Stimulated activated naive CD8-positive, alpha-beta T cell treated with anti-CD3 and anti-CD28 coated beads, Interleukin-15, amount 100 ng/mL, for 72 hours (primary cell): Measurements from ENCODE around the gene BCOR.
A peak's percentile ranks its signal among the peaks of the same experiment; 100 is the strongest.

Source experiments
- ATAC-seq: fragments of 150-1000 bp; cut with Tn5 transposase; 2 replicates; pipeline ENCODE4 v1.10.0; 2021; ENCODE audit warnings: mild to moderate bottlenecking, moderate library complexity
- DNase-seq, 2 donors: peaks; one replicate each; pipeline ENCODE4 v3.0.0; 2021 to 2022
- H3K27ac Mint-ChIP-seq, 2 donors: one replicate each; pipeline ENCODE4 v1.8.0; 2022; ENCODE audit warnings: mild to moderate bottlenecking in 2 of 2, mixed read lengths in 2 of 2, moderate library complexity in 2 of 2
- H3K27me3 Mint-ChIP-seq: one replicate; pipeline ENCODE4 v1.8.0; 2022; ENCODE audit warnings: mixed read lengths
- H3K4me1 Mint-ChIP-seq: one replicate; pipeline ENCODE4 v1.8.0; 2022; ENCODE audit warnings: mild to moderate bottlenecking, mixed read lengths
- H3K4me3 Mint-ChIP-seq, 2 donors: one replicate each; pipeline ENCODE4 v1.8.0; 2022; ENCODE audit warnings: mild to moderate bottlenecking in 2 of 2, mixed read lengths in 2 of 2, moderate library complexity in 1 of 2
- H3K9me3 Mint-ChIP-seq, 2 donors: one replicate each; pipeline ENCODE4 v1.8.0; 2022; ENCODE audit warnings: mixed read lengths in 2 of 2

Gene BCOR

DNA sequence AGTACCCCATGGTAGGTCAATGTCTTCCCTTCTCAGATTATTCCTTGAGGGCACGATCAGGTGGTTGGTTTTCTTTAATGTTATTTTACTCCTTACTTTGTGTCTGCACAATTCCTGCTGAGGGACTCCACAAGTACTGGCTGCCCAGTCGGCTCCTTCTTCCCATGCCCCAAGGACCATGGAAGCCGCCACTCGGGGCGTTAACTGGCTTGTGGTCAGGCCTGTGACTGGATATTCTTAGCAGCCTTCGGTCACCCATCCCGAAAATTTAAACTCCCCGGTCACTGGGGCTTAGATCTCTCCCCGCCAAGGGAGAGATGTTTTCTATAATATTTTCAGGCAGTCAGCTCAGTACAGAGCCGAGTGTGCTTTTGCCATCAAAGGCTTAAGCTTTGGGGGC is 24.7 kb upstream of the BCOR start:
- no peak overlapping the region for H3K27ac Mint-ChIP-seq
- H3K4me1 Mint-ChIP-seq: peaks cover 20% of the 10 kb centered on the region
- no peaks in the 10 kb centered on the region for H3K9me3 Mint-ChIP-seq
- ATAC-seq (no peak), DNase-seq (no peak)
- H3K27me3 Mint-ChIP-seq: no peaks in the 10 kb centered on the region
- H3K4me3 Mint-ChIP-seq: no peak overlapping the region

DNA sequence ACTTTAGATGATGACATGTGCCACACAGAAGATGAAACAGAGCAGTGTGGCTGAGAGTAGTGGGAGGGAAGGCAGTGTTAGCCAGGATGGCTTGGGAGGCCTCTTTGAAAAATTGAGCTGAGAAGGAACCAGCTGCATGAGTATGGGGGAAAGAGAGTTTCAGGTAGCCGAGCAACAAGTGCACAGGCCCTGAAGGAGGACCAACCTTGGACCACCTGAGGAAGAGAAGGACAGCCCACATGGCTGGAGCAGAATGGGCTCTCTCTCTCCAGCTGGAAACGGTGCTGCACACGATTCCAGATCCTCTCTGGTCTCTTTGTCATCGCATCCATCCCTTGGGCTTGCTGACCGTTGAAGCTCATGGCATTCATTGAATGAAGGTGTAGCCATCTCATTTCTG is 23.9 kb upstream of the BCOR start:
- H3K4me3 Mint-ChIP-seq: no peak overlapping the region
- no peaks in the 10 kb centered on the region for H3K27me3 Mint-ChIP-seq
- DNase-seq: no peak
- no peaks in the 10 kb centered on the region for H3K9me3 Mint-ChIP-seq
- H3K27ac Mint-ChIP-seq: no peak overlapping the region
- peaks cover 12% of the 10 kb centered on the region for H3K4me1 Mint-ChIP-seq
- peak; percentile 28 for ATAC-seq

- Mint-ChIP-seq H3K27ac (no peak overlapping the region), H3K27me3 (no peaks in the 10 kb centered on the region), H3K4me3 (no peak overlapping the region), H3K4me1 (peaks cover 12% of the 10 kb centered on the region), H3K9me3 (no peaks in the 10 kb centered on the region)
- no peak for DNase-seq
- ATAC-seq: peak; percentile 70
Observed at GRCh38 chrX:40120838-40121580, 23.3 kb upstream of the BCOR start.

- ATAC-seq (no peak), DNase-seq (no peak)
- no peaks in the 10 kb centered on the region for H3K27me3 Mint-ChIP-seq
Observed at GRCh38 chrX:40117715-40118285, 20.0 kb upstream of the BCOR start.

DNA sequence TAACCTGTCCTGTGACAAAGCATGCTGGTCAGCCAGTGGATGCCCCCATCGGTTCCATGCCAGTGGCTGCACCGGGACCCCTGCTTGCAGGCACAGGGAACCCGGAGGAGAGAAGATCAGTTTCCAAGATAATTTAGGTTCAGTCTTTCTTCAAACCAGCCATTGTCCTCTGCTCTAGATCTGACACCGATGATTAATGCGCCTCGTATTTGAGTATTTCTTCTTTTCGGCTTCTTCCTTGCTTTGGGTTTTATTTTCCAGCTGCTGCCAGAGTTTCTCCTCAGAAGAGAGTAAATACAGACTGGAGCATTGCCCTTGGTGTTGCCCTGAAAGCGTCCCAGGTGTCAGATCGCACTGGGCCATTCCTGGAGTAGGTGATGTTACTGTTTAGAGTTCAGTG is 19.2 kb upstream of the BCOR start:
- Mint-ChIP-seq H3K27ac (peak overlapping the region in 1 of 2 donors; percentile 25), H3K27me3 (no peaks in the 10 kb centered on the region), H3K4me1 (peaks cover 16% of the 10 kb centered on the region), H3K9me3 (no peaks in the 10 kb centered on the region), H3K4me3 (no peak overlapping the region)
- DNase-seq (no peak), ATAC-seq (no peak)

More at GRCh38 chrX:40117715-40118285, 20.0 kb upstream of the BCOR start:
- no peak overlapping the region for H3K4me3 Mint-ChIP-seq
- peaks cover 12% of the 10 kb centered on the region for H3K4me1 Mint-ChIP-seq
- H3K27ac Mint-ChIP-seq: no peak overlapping the region
- no peaks in the 10 kb centered on the region for H3K9me3 Mint-ChIP-seq

DNA sequence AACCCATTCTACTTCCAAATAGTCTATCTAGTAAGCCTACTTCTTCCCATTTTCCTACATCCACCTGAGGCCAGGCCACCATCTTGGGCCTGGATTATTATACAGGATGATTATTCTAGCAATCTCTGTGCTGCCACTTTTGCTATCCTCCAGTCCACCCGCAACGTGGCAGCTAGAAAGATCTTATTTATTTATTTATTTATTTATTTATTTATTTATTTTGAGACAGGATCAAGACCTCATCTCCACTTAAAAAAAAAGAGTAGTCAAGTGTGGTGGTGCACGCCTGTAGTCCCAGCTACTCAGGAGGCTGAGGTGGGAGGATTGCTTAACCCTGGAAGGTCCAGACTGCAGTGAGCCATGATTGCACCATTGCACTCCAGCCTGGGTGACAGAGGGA is 15.2 kb upstream of the BCOR start:
- ATAC-seq: no peak
- Mint-ChIP-seq H3K9me3 (no peaks in the 10 kb centered on the region), H3K4me3 (no peak overlapping the region), H3K27ac (no peak overlapping the region), H3K27me3 (no peaks in the 10 kb centered on the region), H3K4me1 (peaks cover 12% of the 10 kb centered on the region)
- no peak for DNase-seq

GRCh38 chrX:40111868-40112267 is 14.1 kb upstream of the BCOR start:
- DNase-seq (no peak), ATAC-seq (no peak)
- H3K27ac Mint-ChIP-seq: no peak overlapping the region
- H3K9me3 Mint-ChIP-seq: no peaks in the 10 kb centered on the region
- no peak overlapping the region for H3K4me3 Mint-ChIP-seq
- no peaks in the 10 kb centered on the region for H3K27me3 Mint-ChIP-seq
- peaks cover 14% of the 10 kb centered on the region for H3K4me1 Mint-ChIP-seq

GRCh38 chrX:40109288-40110008 is 11.7 kb upstream of the BCOR start:
- H3K4me3 Mint-ChIP-seq: peak overlapping the region; percentile 61 to 62
- H3K9me3 Mint-ChIP-seq: no peaks in the 10 kb centered on the region
- DNase-seq (no peak), ATAC-seq (peak; percentile 1)
- no peaks in the 10 kb centered on the region for H3K27me3 Mint-ChIP-seq
- no peak overlapping the region for H3K27ac Mint-ChIP-seq
- H3K4me1 Mint-ChIP-seq: peaks cover 17% of the 10 kb centered on the region

GRCh38 chrX:40108959-40109287 is 11.2 kb upstream of the BCOR start:
- no peak overlapping the region for H3K27ac Mint-ChIP-seq
- H3K27me3 Mint-ChIP-seq: no peaks in the 10 kb centered on the region
- H3K4me3 Mint-ChIP-seq: peak overlapping the region; percentile 61 to 66
- ATAC-seq (peak; percentile 59), DNase-seq (peak; percentile 60 to 67)
- peaks cover 17% of the 10 kb centered on the region for H3K4me1 Mint-ChIP-seq
- H3K9me3 Mint-ChIP-seq: no peaks in the 10 kb centered on the region

DNA sequence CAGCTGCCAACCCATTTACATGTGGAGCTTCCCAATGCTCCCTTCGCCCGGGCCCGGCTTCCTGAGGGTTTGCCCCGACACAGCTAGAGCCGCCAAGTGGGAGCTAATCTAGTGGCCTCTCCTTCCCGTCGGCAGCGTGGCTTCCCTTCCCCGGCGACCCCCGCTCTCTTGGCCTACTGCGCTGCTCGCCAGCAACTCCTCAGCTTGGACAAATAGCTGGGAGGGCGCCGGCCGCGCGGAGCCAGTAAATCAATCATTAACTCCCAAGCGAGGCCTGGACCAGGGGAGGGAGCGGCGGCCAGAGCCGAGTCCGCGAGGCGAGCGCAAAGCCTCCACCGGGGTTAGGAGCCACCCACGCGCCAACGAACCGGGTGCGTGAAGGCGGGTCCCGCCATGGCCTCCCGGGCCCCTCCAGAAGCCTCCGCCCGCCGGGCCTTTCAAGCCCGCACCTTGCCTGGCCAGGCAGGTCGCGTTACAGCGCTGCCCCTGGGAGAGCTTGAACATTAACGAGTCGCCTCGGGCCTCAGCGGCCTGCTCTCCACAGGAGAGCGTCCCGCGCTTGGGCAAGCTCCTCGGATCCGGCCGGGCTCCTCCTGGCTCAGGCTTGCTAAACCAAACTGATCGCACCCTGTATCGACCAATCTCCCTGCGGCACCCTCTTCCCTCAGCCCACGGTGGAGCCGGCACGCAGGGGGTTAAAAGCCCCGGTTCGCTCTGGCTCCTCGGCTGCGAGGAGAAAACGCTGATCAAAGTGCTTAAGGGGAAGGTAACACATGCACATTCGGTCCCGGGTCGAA is 10.6 kb upstream of the BCOR start:
- Mint-ChIP-seq H3K4me3 (peak overlapping the region; percentile 61 to 66), H3K27me3 (no peaks in the 10 kb centered on the region), H3K4me1 (peaks cover 17% of the 10 kb centered on the region), H3K9me3 (no peaks in the 10 kb centered on the region), H3K27ac (no peak overlapping the region)
- no peak for ATAC-seq
- DNase-seq: no peak

DNA sequence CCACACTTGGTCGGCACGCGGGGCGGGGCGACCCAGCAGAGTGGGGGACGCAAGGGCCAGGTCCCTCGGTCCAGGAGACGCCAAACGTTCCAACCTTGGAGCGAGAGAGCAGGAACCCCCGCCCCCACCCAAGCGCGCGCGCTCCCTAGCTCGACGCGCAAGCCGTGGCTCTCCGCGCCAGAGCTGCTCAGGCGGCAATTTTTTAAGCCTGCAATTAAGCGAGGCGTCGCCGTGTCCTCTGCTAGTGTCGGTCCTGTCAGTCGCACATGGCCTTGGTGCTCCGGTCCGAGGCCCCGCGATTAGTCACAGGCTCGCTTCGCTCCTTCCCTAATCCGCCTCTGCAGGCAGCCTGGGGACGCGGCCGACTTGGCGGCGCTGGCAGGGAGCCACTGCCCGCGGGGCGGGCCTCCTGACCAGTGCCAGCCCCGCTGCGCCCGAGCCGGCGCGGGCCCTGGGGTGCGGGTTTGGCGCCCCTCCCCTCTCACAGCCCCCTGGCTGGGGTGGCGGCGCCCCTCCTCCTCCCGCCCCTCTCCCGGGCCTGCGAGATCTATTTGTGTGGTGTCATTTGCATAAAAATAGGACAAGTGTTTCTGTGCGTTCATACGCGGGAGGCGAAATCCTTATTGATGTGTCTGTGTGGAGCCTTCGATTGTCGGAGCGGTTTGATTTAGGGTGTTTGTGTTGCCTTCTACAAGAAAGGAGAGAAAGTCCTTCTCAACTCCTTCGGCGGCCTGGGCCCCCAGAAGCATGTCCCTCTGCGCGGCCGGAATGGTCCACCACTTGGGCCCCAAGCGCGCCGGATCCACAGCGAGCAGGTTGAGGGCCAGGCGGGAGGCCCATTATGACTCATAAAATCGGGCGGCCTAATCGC is 9.8 kb upstream of the BCOR start:
- ATAC-seq: no peak
- peaks cover 17% of the 10 kb centered on the region for H3K4me1 Mint-ChIP-seq
- DNase-seq: peak in 1 of 2 donors; percentile 13
- no peaks in the 10 kb centered on the region for H3K27me3 Mint-ChIP-seq
- H3K27ac Mint-ChIP-seq: peak overlapping the region; percentile 52 to 86
- no peaks in the 10 kb centered on the region for H3K9me3 Mint-ChIP-seq
- peak overlapping the region; percentile 90 for H3K4me3 Mint-ChIP-seq

DNA sequence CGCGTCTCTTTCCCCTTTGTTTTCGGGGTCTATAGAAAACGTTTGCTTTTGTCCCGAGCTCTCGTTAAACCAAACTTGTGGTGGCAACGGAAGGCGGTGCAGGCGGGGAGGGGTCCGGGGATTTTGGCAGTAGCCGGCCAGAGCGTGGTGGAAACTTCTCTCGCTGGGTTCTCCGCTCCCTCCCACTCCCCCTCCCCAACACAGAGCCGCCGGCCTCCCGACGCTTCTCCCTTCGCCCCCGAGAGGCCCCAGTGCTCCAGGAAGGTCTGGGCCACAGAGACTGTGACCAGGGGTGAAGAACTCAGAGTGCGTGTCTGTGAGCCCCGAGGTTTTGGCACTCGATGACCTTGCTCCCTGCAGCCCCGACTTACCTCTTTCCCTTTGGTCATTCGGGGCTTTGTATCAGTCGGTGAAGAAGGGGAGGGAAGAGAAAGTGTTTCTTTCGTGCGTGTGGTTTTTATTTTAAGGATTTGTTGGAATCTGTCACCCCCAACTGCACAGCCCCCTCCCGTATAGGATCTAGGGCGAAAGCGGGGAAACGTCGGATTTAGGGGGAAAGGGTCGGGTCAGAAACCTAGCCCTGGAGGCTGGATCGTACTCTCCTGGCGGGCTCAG is 9.0 kb upstream of the BCOR start:
- Mint-ChIP-seq H3K27me3 (no peaks in the 10 kb centered on the region), H3K9me3 (no peaks in the 10 kb centered on the region), H3K27ac (peak overlapping the region; percentile 93 to 95), H3K4me1 (peaks cover 11% of the 10 kb centered on the region), H3K4me3 (peak overlapping the region; percentile 90)
- DNase-seq: no peak
- peak; percentile 5 for ATAC-seq

DNA sequence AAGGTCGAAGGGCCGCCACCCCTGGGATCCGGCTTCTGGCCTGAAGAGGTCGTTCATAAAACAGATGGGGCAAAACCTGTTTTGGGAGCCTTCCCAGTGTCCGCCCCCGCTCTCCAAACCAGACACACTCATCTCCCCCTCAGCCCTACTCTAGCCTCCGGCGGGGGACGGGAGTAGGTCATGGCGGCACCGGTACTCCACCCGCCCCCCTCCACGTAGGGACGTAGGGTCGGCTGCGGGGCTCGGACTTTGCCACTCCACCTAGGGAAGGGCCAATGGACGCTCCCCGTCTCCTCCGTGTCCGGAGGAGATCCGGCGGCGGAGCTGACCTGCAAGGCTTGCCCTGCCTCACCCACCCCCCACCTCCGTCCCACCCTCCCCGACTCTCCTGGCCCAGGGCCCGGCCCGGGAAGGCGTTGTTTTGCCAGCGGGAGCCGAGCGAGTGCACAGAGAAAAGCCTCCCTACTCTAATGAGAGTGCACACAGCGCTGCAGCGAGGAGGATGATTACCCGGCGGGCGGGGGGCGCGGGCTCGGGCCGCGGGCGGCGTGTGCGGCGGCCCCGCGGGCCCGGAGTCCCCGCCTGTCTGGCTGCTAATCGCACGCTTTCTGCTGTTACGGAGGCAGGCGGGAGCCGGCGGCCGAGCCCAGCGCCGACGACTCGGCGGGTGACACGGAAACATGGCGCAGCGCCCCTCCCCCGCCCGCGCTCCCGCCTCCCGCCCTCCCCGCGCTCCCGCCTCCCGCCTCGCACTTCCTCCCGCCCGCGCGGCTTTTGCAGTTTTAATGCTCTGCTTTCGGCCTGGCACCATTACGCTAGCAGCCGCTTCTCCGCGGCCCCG is 8.3 kb upstream of the BCOR start:
- peaks cover 14% of the 10 kb centered on the region for H3K4me1 Mint-ChIP-seq
- peak; percentile 61 to 74 for DNase-seq
- H3K27me3 Mint-ChIP-seq: no peaks in the 10 kb centered on the region
- peak overlapping the region; percentile 78 to 95 for H3K27ac Mint-ChIP-seq
- H3K9me3 Mint-ChIP-seq: no peaks in the 10 kb centered on the region
- peak overlapping the region; percentile 90 for H3K4me3 Mint-ChIP-seq
- peak; percentile 31 for ATAC-seq
